ENCODE data around the gene PNPLA8. TPM values are rescaled to one million over a fixed set of nuclear protein-coding genes. Genes with fewer than 3 reads are reported as not detected.

The PNPLA8 gene
- total and polyA plus RNA-seq, 2 of the 4 experiments (the other 2 are of a cell fraction) = 7.0 to 14.5 TPM

DNA sequence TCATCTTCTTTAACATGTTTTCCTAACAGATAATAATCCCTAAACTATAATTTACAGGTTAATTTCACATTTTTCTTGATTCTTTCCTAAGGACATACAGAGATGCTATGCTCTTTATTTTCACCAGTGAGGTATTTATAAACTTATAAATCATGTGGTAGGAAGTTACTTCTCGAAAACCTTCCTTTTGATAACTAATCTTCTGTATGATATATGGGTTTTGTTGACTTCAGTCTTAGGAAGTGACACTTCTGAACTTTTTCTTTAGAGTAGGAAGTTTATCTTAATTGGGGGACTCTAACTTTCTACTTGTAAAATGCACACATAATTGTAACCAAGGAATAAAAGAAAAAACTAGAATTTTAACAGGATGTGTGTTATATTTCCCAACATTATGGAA, 9.8 kb upstream of the PNPLA8 start:
- ChIA-PET CTCF (no interaction called here), POLR2A (ENCODE audit: unreplicated experiment) (no interaction called here)
- no peak overlapping the region for H3K4me3 ChIP-seq (ENCODE audit: insufficient read depth, low read depth, low read length)
- in situ Hi-C loops (cut with MboI; ENCODE audit: low sequenced_read_pairs) (no loop called here), dilution Hi-C loops (cut with HindIII; ENCODE audit: low sequenced_read_pairs, unreplicated experiment) (no loop called here), intact Hi-C loops (cut with micrococcal nuclease) (no loop called here)
- no peak overlapping the region for H3K56ac ChIP-seq (ENCODE audit: extremely low read depth, insufficient read depth, low read length)
- no peak overlapping the region for H2AK9ac ChIP-seq (replicated peaks; ENCODE audit: low read depth, low read length, poor library complexity)
- no peak overlapping the region for H2BK5ac ChIP-seq (ENCODE audit: low read depth, low read length, poor library complexity, severe bottlenecking)
- H2BK120ac ChIP-seq (ENCODE audit: low read depth, low read length) = no peak overlapping the region
- no peak overlapping the region for H3K4ac ChIP-seq (ENCODE audit: low read depth, low read length)
- H3K36me3 ChIP-seq (ENCODE audit: control insufficient read depth, insufficient read depth, low read length) = no peaks in the 10 kb centered on the region
- no peaks in the 10 kb centered on the region for H3K4me1 ChIP-seq (ENCODE audit: control insufficient read depth, insufficient read depth, low read length)
- no peak overlapping the region for H3K23ac ChIP-seq (ENCODE audit: low read depth, low read length)
- H3K4me2 ChIP-seq (ENCODE audit: low read depth, low read length) = no peak overlapping the region
- H3K9me1 ChIP-seq (ENCODE audit: insufficient read depth, low read length) = no peaks in the 10 kb centered on the region
- H2AK5ac ChIP-seq (ENCODE audit: low read depth, low read length) = no peak overlapping the region
- no peak overlapping the region for H3K14ac ChIP-seq (replicated peaks; ENCODE audit: low read depth, low read length)
- H2BK20ac ChIP-seq (ENCODE audit: low read depth, low read length) = no peak overlapping the region
- H3K9me3 ChIP-seq (ENCODE audit: control insufficient read depth, insufficient read depth, low read length) = no peaks in the 10 kb centered on the region
- no peak overlapping the region for H3K27ac ChIP-seq (ENCODE audit: insufficient read depth, low read length)
- H4K20me1 ChIP-seq (ENCODE audit: insufficient read depth, low read length) = no peaks in the 10 kb centered on the region
- H3K9ac ChIP-seq (ENCODE audit: low read depth, low read length) = no peak overlapping the region
- no peak overlapping the region for H2AFZ ChIP-seq (replicated peaks; ENCODE audit: low read length, poor library complexity)
- DNase-seq (no peak), ATAC-seq (ENCODE audit: low read depth) (no peak)
- no peak overlapping the region for H4K91ac ChIP-seq (ENCODE audit: insufficient read depth, low read depth, low read length)
- WGBS, 2 experiments (ENCODE audit: extremely low coverage in 2 of 2, insufficient read length in 1 of 2) = no CpG with 5 or more reads among the region's 1 CpG
- no peak overlapping the region for H2BK15ac ChIP-seq (ENCODE audit: low read depth, low read length)
- H3K18ac ChIP-seq (ENCODE audit: low read depth, low read length) = no peak overlapping the region
- no peaks in the 10 kb centered on the region for H3K79me1 ChIP-seq (ENCODE audit: low read depth in 1 of 2, low read length in 2 of 2)
- BruUV-seq (replicated peaks) = no TSS peak
- no peaks in the 10 kb centered on the region for H3K27me3 ChIP-seq (ENCODE audit: control insufficient read depth, insufficient read depth, low read length)
- TF ChIP-seq, protein P1, sequence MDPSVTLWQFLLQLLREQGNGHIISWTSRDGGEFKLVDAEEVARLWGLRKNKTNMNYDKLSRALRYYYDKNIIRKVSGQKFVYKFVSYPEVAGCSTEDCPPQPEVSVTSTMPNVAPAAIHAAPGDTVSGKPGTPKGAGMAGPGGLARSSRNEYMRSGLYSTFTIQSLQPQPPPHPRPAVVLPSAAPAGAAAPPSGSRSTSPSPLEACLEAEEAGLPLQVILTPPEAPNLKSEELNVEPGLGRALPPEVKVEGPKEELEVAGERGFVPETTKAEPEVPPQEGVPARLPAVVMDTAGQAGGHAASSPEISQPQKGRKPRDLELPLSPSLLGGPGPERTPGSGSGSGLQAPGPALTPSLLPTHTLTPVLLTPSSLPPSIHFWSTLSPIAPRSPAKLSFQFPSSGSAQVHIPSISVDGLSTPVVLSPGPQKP (IDR thresholded peaks at IDR 0.05; ENCODE audit: borderline replicate concordance, low read depth, low read length) = no peak
- no peak for TF ChIP-seq BHLHE40 (IDR thresholded peaks at IDR 0.05; ENCODE audit: low read depth, low read length)
- no peak for TF ChIP-seq FOS (IDR thresholded peaks at IDR 0.05; ENCODE audit: low read depth, low read length)
- TF ChIP-seq, protein P2, sequence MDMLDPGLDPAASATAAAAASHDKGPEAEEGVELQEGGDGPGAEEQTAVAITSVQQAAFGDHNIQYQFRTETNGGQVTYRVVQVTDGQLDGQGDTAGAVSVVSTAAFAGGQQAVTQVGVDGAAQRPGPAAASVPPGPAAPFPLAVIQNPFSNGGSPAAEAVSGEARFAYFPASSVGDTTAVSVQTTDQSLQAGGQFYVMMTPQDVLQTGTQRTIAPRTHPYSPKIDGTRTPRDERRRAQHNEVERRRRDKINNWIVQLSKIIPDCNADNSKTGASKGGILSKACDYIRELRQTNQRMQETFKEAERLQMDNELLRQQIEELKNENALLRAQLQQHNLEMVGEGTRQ (IDR thresholded peaks at IDR 0.05; ENCODE audit: low read depth, low read length) = no peak
- TF ChIP-seq SMC3 (IDR thresholded peaks at IDR 0.05; ENCODE audit: low read depth, low read length) = no peak
- TF ChIP-seq, protein P3, sequence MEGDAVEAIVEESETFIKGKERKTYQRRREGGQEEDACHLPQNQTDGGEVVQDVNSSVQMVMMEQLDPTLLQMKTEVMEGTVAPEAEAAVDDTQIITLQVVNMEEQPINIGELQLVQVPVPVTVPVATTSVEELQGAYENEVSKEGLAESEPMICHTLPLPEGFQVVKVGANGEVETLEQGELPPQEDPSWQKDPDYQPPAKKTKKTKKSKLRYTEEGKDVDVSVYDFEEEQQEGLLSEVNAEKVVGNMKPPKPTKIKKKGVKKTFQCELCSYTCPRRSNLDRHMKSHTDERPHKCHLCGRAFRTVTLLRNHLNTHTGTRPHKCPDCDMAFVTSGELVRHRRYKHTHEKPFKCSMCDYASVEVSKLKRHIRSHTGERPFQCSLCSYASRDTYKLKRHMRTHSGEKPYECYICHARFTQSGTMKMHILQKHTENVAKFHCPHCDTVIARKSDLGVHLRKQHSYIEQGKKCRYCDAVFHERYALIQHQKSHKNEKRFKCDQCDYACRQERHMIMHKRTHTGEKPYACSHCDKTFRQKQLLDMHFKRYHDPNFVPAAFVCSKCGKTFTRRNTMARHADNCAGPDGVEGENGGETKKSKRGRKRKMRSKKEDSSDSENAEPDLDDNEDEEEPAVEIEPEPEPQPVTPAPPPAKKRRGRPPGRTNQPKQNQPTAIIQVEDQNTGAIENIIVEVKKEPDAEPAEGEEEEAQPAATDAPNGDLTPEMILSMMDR (conservative IDR thresholded peaks at IDR 0.05; ENCODE audit: low read depth, low read length) = no peak
- no peak for TF ChIP-seq MAFK (IDR thresholded peaks at IDR 0.05; ENCODE audit: low read depth, low read length)
- TF ChIP-seq NFE2L2 (IDR thresholded peaks at IDR 0.05; ENCODE audit: low read depth, low read length) = no peak
- TF ChIP-seq MXI1 (IDR thresholded peaks at IDR 0.05; ENCODE audit: borderline replicate concordance, low read depth, low read length) = no peak
- TF ChIP-seq CHD1 (IDR thresholded peaks at IDR 0.05; ENCODE audit: low read depth, low read length) = no peak
- TF ChIP-seq POLR2A (IDR thresholded peaks at IDR 0.05; ENCODE audit: low read depth, low read length) = no peak
- TF ChIP-seq MAZ (IDR thresholded peaks at IDR 0.05; ENCODE audit: borderline replicate concordance, low read depth, low read length) = no peak
- TF ChIP-seq RAD21 (IDR thresholded peaks at IDR 0.05; ENCODE audit: low read length) = no peak
- TF ChIP-seq RCOR1 (IDR thresholded peaks at IDR 0.05; ENCODE audit: insufficient replicate concordance, low read length) = no peak
- no peak for TF ChIP-seq CEBPB (IDR thresholded peaks at IDR 0.05; ENCODE audit: low read depth, low read length)
- TF ChIP-seq RFX5 (IDR thresholded peaks at IDR 0.05; ENCODE audit: low read depth, low read length) = no peak
- H4K8ac ChIP-seq (ENCODE audit: low read depth in 2 of 2, low read length in 2 of 2) = no peak overlapping the region
- H4K5ac ChIP-seq (ENCODE audit: low read depth, low read length) = no peak overlapping the region

Data from IMR-90 (cell line).